ENCODE results near the gene CIP2A. TPM values are rescaled to one million over a fixed set of nuclear protein-coding genes. Genes with fewer than 3 reads are reported as not detected.
"Not testable (repeated sequence)": the region's sequence is repeated elsewhere in the genome, so short reads cannot be mapped to it uniquely, and the experiment has no call there.

CIP2A gene
- total and polyA plus RNA-seq, 2 of the 4 experiments (the other 2 are of a cell fraction) = 8.5 to 27.8 TPM

DNA sequence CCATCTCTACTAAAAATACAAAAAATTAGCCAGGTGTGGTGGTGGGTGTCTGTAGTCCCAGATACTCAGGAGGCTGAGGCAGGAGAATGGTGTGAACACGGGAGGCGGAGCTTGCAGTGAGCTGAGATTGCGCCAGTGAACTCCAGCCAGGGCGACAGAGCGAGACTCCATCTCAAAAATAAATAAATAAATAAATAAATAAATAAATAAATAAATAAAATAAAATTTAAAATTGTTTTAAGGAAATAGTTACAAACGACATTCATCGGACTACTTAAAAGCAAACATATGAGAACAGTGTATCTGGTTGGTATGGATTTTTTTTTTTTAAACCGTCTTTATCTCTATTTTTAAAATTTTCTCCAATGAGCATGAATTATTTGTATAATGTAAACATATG is 26.9 kb upstream of the CIP2A start:
- no CpG with 5 or more reads among the region's 8 CpGs for whole genome bisulfite sequencing, 2 experiments (ENCODE audit: extremely low coverage in 2 of 2, insufficient read length in 1 of 2)
- H2AK9ac ChIP-seq (replicated peaks; ENCODE audit: low read depth, low read length, poor library complexity); H3K79me1 ChIP-seq (ENCODE audit: low read depth in 1 of 2, low read length in 2 of 2); H3K14ac ChIP-seq (replicated peaks; ENCODE audit: low read depth, low read length); H3K4ac ChIP-seq (ENCODE audit: low read depth, low read length); H2BK20ac ChIP-seq (ENCODE audit: low read depth, low read length); H3K36me3 ChIP-seq (ENCODE audit: control insufficient read depth, insufficient read depth, low read length); H2BK120ac ChIP-seq (ENCODE audit: low read depth, low read length); H2BK15ac ChIP-seq (ENCODE audit: low read depth, low read length); H3K4me1 ChIP-seq (ENCODE audit: control insufficient read depth, insufficient read depth, low read length); H3K4me3 ChIP-seq (ENCODE audit: insufficient read depth, low read depth, low read length); dilution Hi-C loops (cut with HindIII; ENCODE audit: low sequenced_read_pairs, unreplicated experiment); H3K9ac ChIP-seq (ENCODE audit: low read depth, low read length); H4K5ac ChIP-seq (ENCODE audit: low read depth, low read length); H4K8ac ChIP-seq (ENCODE audit: low read depth in 2 of 2, low read length in 2 of 2); H3K23ac ChIP-seq (ENCODE audit: low read depth, low read length); H3K18ac ChIP-seq (ENCODE audit: low read depth, low read length); BruUV-seq (replicated peaks); H2AK5ac ChIP-seq (ENCODE audit: low read depth, low read length); H3K27ac ChIP-seq (ENCODE audit: insufficient read depth, low read length); in situ Hi-C loops (cut with MboI; ENCODE audit: low sequenced_read_pairs); H3K56ac ChIP-seq (ENCODE audit: extremely low read depth, insufficient read depth, low read length); H3K4me2 ChIP-seq (ENCODE audit: low read depth, low read length); H3K9me1 ChIP-seq (ENCODE audit: insufficient read depth, low read length); H4K20me1 ChIP-seq (ENCODE audit: insufficient read depth, low read length); intact Hi-C loops (cut with micrococcal nuclease); H2BK5ac ChIP-seq (ENCODE audit: low read depth, low read length, poor library complexity, severe bottlenecking); H2AFZ ChIP-seq (replicated peaks; ENCODE audit: low read length, poor library complexity); DNase-seq; H4K91ac ChIP-seq (ENCODE audit: insufficient read depth, low read depth, low read length); ATAC-seq (ENCODE audit: low read depth); H3K27me3 ChIP-seq (ENCODE audit: control insufficient read depth, insufficient read depth, low read length); POLR2A ChIA-PET (ENCODE audit: unreplicated experiment); H3K9me3 ChIP-seq (ENCODE audit: control insufficient read depth, insufficient read depth, low read length): not testable (repeated sequence)
- CTCF ChIA-PET = interaction anchor here (1.4 kb wide), 1 partner anchor 10 kb away, joined by 3 read pairs; no protein-coding TSS in a partner anchor
